BJ (cell line): ENCODE results near the gene PDE6B. TPM values are rescaled to one million over a fixed set of nuclear protein-coding genes. Genes with fewer than 3 reads are reported as not detected.

ENCODE experiments used
- CTCF ChIA-PET: fragments of 350-600 bp; formaldehyde crosslinking; extraction: SDS; loops from one replicate; lab custom pipeline; 2021; ENCODE audit warnings: antibody characterized with exemption, inconsistent platforms; lab: Yijun Ruan, JAX
- POLR2A ChIA-PET: fragments of 300-600 bp; sonication (Branson Sonifier 250); formaldehyde crosslinking; extraction: SDS; loops from one replicate; lab custom pipeline; 2021; ENCODE audit warnings: antibody characterized with exemption; lab: Charles Lee
- DNase-seq: peaks from one replicate; pipeline ENCODE4 v3.0.0-alpha.2; 2011; ENCODE audit warnings: low read depth
- H3K27me3 ChIP-seq: 2 replicates; pipeline ENCODE4 v1.6.0; 2011; ENCODE audit warnings: low read length; ENCODE audit not compliant: control insufficient read depth, insufficient read depth
- H3K36me3 ChIP-seq: 2 replicates; pipeline ENCODE4 v1.5.1; 2011; ENCODE audit warnings: low read length; ENCODE audit not compliant: control insufficient read depth, insufficient read depth
- H3K4me3 ChIP-seq: 2 replicates; pipeline ENCODE4 v1.5.1; 2011; ENCODE audit warnings: low read depth, mild to moderate bottlenecking, control low read depth, low read length
- CTCF ChIP-seq: IDR thresholded peaks from 2 replicates; pipeline ENCODE4 v1.5.1; 2011; ENCODE audit warnings: low read depth, mild to moderate bottlenecking, control low read depth, inconsistent platforms, low read length, moderate library complexity; ENCODE audit not compliant: insufficient read depth
- polyA plus RNA-seq: library from polyadenylated mRNA; depleted of rRNA; stranded (reverse); fragments of >200 nt; gene quantifications from 2 replicates; pipeline ENCODE4 v1.2.3, GENCODE V29; 2011

The PDE6B gene
- polyA plus RNA-seq, 1 experiment = 0.10 TPM

- CTCF ChIA-PET = no interaction called here
- H3K27me3 ChIP-seq = 0 out of 2 replicates have a peak, but pooled peaks cover 1% of the 10 kb centered on the region
- TF ChIP-seq CTCF = no peak
- no peak for DNase-seq
- no peaks in the 10 kb centered on the region for H3K36me3 ChIP-seq
- H3K4me3 ChIP-seq = no peak overlapping the region
- POLR2A ChIA-PET = no interaction called here
Measured at GRCh38 chr4:610411-611261, 14.7 kb upstream of the PDE6B start.

- POLR2A ChIA-PET = no interaction called here
- CTCF ChIA-PET = no interaction called here
- Histone ChIP-seq H3K27me3 (0 out of 2 replicates have a peak, but pooled peaks cover 1% of the 10 kb centered on the region), H3K36me3 (no peaks in the 10 kb centered on the region), H3K4me3 (no peak overlapping the region)
- TF ChIP-seq CTCF = no peak
- no peak for DNase-seq
Measured at GRCh38 chr4:612052-612748, 13.2 kb upstream of the PDE6B start.

DNA sequence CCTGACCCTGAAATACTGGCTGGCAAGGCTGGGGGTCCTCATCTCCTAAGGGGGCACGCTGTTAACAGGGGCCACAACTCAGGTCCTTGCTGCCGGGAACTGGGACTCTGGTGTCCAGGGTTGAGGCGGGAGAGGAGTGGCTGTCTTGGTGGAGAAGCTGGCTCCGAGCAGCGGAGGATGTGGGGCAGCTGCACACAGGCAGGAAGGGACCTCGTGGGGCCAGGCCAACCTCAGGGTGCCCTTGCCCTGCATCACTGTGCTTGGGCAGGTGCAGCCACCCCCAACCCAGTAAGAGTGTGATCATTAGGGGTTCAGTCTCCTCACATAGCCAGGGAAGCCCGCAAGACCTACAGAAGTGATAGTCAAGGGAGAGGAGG, 12.6 kb upstream of the PDE6B start:
- no peaks in the 10 kb centered on the region for H3K36me3 ChIP-seq
- POLR2A ChIA-PET = no interaction called here
- CTCF ChIA-PET = no interaction called here
- H3K4me3 ChIP-seq = no peak overlapping the region
- DNase-seq = no peak
- no peak for TF ChIP-seq CTCF
- H3K27me3 ChIP-seq = 0 out of 2 replicates have a peak, but pooled peaks cover 1% of the 10 kb centered on the region

GRCh38 chr4:613126-613525, 12.2 kb upstream of the PDE6B start:
- Histone ChIP-seq H3K36me3 (no peaks in the 10 kb centered on the region), H3K4me3 (no peak overlapping the region), H3K27me3 (0 out of 2 replicates have a peak, but pooled peaks cover 1% of the 10 kb centered on the region)
- no peak for TF ChIP-seq CTCF
- CTCF ChIA-PET = no interaction called here
- DNase-seq = no peak
- POLR2A ChIA-PET = no interaction called here

DNA sequence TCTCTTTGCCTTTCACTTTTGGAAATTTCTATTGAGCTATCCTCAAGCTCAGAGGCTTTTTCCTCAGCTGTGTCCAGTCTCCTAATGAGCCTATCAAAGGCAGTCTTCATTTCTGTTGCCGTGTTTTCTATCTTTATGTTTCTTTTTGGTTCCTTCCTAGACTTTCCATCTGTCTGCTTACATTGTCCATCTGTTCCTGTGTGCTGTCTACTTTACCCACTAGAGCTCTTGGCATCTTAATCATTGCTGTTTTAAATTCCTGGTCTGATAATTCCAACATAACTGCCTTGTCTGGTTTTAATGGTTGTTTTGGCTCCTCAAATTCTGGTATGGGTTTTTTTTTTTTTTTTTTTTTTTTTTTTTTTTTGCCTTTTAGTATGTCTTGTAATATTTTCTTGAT, 9.3 kb upstream of the PDE6B start:
- H3K4me3 ChIP-seq = no peak overlapping the region
- H3K36me3 ChIP-seq = no peaks in the 10 kb centered on the region
- ChIA-PET POLR2A (no interaction called here), CTCF (no interaction called here)
- DNase-seq = no peak
- no peak for TF ChIP-seq CTCF
- 0 out of 2 replicates have a peak, but pooled peaks cover 1% of the 10 kb centered on the region for H3K27me3 ChIP-seq
